ENCODE results near the gene PPP1R12A. TPM values are rescaled to one million over a fixed set of nuclear protein-coding genes. Genes with fewer than 3 reads are reported as not detected.
"Not testable (repeated sequence)": the region's sequence is repeated elsewhere in the genome, so short reads cannot be mapped to it uniquely, and the experiment has no call there.

The PPP1R12A gene
- total and polyA plus RNA-seq, 4 donors, result 13.2 to 250 (median 38.2) TPM

DNA sequence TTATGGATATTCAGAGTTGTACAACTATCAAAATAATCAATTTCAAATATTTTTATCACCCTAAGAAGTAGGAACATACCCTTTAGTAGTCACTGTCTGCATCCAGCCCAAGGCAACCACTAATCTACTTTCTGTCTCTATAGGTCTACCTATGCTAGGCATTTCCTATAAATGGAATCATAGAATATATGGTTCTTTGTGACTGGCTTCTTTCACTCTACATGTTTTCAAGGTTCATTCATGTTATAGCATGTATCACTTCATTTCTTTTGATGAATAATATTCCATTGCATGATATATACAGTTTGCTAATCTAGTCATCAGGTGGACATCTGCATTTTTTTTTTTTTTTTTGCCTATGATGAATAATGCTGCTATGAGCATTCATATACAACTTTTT, 112.4 kb downstream of the PPP1R12A start:
- H3K4me3 ChIP-seq, result no peak overlapping the region
- H3K9me3 ChIP-seq (ENCODE audit: control insufficient read depth in 4 of 4, insufficient read depth in 3 of 4, low read length in 3 of 4), result no peaks in the 10 kb centered on the region
- TF ChIP-seq, protein P1, sequence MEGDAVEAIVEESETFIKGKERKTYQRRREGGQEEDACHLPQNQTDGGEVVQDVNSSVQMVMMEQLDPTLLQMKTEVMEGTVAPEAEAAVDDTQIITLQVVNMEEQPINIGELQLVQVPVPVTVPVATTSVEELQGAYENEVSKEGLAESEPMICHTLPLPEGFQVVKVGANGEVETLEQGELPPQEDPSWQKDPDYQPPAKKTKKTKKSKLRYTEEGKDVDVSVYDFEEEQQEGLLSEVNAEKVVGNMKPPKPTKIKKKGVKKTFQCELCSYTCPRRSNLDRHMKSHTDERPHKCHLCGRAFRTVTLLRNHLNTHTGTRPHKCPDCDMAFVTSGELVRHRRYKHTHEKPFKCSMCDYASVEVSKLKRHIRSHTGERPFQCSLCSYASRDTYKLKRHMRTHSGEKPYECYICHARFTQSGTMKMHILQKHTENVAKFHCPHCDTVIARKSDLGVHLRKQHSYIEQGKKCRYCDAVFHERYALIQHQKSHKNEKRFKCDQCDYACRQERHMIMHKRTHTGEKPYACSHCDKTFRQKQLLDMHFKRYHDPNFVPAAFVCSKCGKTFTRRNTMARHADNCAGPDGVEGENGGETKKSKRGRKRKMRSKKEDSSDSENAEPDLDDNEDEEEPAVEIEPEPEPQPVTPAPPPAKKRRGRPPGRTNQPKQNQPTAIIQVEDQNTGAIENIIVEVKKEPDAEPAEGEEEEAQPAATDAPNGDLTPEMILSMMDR (IDR thresholded peaks at IDR 0.05; ENCODE audit: control extremely low read depth, extremely low read depth), result no peak
- H3K9ac ChIP-seq (ENCODE audit: insufficient read depth in 1 of 2, low read length in 2 of 2), result no peak overlapping the region
- peaks cover 0 to 10% (median 1%) of the 10 kb centered on the region in 5 donors for H3K4me1 ChIP-seq (ENCODE audit: control insufficient read depth in 5 of 5, insufficient read depth in 5 of 5, low read length in 5 of 5)
- peaks cover 0 to 14% (median 8%) of the 10 kb centered on the region in 4 donors for H3K36me3 ChIP-seq (ENCODE audit: control insufficient read depth in 4 of 4, insufficient read depth in 4 of 4, low read length in 4 of 4)
- DNase-seq, result no peak
- H3K27me3 ChIP-seq (ENCODE audit: control insufficient read depth in 3 of 3, insufficient read depth in 3 of 3, low read length in 2 of 3), result no peaks in the 10 kb centered on the region
- H3K27ac ChIP-seq (ENCODE audit: low read depth in 1 of 2, low read length in 1 of 2), result no peak overlapping the region
- ATAC-seq (ENCODE audit: insufficient read depth, low FRiP score), result no peak

DNA sequence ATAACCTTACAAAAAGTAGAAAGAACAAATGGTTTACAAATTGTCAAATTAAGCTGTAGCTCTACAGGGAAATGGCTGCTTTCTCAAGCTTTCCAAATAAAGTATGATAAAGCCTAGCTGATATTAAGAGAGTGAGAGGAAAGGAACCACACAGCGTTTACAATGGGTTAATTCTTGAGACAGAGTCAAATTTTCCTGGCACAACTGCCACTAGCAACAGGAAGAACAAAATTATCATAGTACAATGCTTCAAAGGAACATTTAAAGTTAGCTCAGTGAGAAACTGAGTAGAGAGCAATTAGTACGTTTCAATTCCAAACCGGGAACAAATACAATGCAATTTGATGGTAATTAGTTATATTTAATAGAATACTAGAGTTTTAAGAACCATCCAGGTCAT, 116.0 kb downstream of the PPP1R12A start:
- Histone ChIP-seq H3K27ac (ENCODE audit: low read depth in 1 of 2, low read length in 1 of 2) (peak overlapping the region in 1 of 2 donors; percentile 57), H3K27me3 (ENCODE audit: control insufficient read depth in 3 of 3, insufficient read depth in 3 of 3, low read length in 2 of 3) (no peaks in the 10 kb centered on the region), H3K36me3 (ENCODE audit: control insufficient read depth in 4 of 4, insufficient read depth in 4 of 4, low read length in 4 of 4) (peaks cover 0 to 21% (median 8%) of the 10 kb centered on the region in 4 donors), H3K9me3 (ENCODE audit: control insufficient read depth in 4 of 4, insufficient read depth in 3 of 4, low read length in 3 of 4) (no peaks in the 10 kb centered on the region), H3K9ac (ENCODE audit: insufficient read depth in 1 of 2, low read length in 2 of 2) (peak overlapping the region in 1 of 2 donors; percentile 26), H3K4me1 (ENCODE audit: control insufficient read depth in 5 of 5, insufficient read depth in 5 of 5, low read length in 5 of 5) (peaks cover 0 to 10% (median 2%) of the 10 kb centered on the region in 5 donors), H3K4me3 (no peak overlapping the region)
- no peak for ATAC-seq (ENCODE audit: insufficient read depth, low FRiP score)
- DNase-seq, result peak in 2 of 3 donors; percentile 80 to 85
- WGBS, 2 donors, result 54 to 73% methylated on average over 3 of the region's 3 CpGs
- TF ChIP-seq, protein P1 (IDR thresholded peaks at IDR 0.05; ENCODE audit: control extremely low read depth, extremely low read depth), result no peak

DNA sequence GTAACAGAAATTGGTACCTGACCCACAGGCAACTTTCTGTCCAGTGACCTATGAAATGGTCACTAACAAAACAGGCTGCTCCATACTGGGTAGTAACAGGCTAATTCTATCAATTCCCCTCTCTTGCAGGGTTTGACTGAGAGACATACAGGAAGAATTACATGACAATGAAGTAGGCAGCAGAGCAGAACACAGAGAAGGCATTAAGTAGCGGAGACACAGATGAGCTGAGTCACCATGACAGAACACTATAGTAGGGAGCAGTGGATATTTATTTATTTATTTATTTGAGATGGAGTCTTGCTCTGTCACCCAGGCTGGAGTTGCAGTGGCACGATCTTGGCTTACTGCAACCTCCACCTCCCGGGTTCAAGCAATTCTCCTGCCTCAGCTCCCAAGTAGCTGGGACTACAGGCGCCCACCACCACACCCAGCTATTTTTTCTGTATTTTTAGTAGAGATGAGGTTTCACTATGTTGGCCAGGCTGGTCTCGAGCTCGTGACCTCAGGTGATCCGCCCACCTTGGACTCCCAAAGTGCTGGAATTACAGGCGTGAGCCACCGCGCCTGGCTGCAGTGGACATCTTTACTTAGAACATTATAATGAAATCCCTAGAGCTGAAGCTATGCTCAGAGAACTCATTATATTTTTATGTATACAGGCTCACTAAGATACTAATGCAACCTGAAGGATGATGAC, 150.4 kb downstream of the PPP1R12A start:
- not testable (repeated sequence) for ATAC-seq (ENCODE audit: insufficient read depth, low FRiP score); H3K4me3 ChIP-seq; H3K9ac ChIP-seq (ENCODE audit: insufficient read depth in 1 of 2, low read length in 2 of 2); H3K27me3 ChIP-seq (ENCODE audit: control insufficient read depth in 3 of 3, insufficient read depth in 3 of 3, low read length in 2 of 3); H3K27ac ChIP-seq (ENCODE audit: low read depth in 1 of 2, low read length in 1 of 2); H3K9me3 ChIP-seq (ENCODE audit: control insufficient read depth in 4 of 4, insufficient read depth in 3 of 4, low read length in 3 of 4); DNase-seq; H3K4me1 ChIP-seq (ENCODE audit: control insufficient read depth in 5 of 5, insufficient read depth in 5 of 5, low read length in 5 of 5)
- 89 to 96% methylated on average over 10 of the region's 10 CpGs for WGBS, 2 donors
- H3K36me3 ChIP-seq (ENCODE audit: control insufficient read depth in 4 of 4, insufficient read depth in 4 of 4, low read length in 4 of 4), result peaks cover under 1 to 22% (median 15%) of the 10 kb centered on the region in 4 donors

DNA sequence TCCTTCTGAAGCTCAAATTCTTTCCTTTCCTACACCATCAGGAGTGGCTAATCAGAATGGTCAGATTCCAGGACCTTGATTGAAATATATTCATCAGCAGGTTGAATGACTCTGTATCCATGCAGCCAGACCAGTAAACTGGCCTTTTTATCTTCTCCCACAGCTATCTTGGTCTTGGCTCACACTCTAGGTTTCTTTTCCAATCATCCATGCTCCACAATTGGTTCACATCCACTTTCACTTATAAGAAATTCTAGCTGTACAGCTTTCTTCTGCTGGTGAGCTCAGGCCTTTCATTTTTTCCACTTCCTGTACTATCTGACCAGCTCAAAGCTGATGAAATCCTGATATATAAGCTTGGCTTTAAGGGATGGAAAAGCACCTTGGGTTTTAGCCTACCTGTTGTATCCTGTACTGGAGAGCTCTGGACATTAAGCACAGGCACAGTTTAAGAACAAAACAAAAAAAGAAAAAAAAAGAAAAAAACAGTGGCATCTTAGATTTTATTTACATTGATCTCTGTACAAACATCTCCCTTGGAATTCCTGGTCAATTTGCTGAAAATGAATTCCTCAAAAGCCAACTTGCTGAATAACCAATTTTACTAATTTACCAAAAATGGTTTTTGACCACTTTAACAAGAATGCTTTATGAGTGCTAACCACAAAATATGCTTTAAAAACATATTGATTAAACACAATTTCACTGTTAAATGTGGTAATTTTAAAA, 152.6 kb downstream of the PPP1R12A start:
- Histone ChIP-seq H3K36me3 (ENCODE audit: control insufficient read depth in 4 of 4, insufficient read depth in 4 of 4, low read length in 4 of 4) (peaks cover 0 to 17% (median 9%) of the 10 kb centered on the region in 4 donors), H3K4me3 (no peak overlapping the region), H3K9me3 (ENCODE audit: control insufficient read depth in 4 of 4, insufficient read depth in 3 of 4, low read length in 3 of 4) (no peaks in the 10 kb centered on the region), H3K4me1 (ENCODE audit: control insufficient read depth in 5 of 5, insufficient read depth in 5 of 5, low read length in 5 of 5) (peaks cover 0 to 12% (median 4%) of the 10 kb centered on the region in 5 donors), H3K27me3 (ENCODE audit: control insufficient read depth in 3 of 3, insufficient read depth in 3 of 3, low read length in 2 of 3) (no peaks in the 10 kb centered on the region), H3K27ac (ENCODE audit: low read depth in 1 of 2, low read length in 1 of 2) (peak overlapping the region in 1 of 2 donors; percentile 29), H3K9ac (ENCODE audit: insufficient read depth in 1 of 2, low read length in 2 of 2) (no peak overlapping the region)
- TF ChIP-seq, protein P1 (IDR thresholded peaks at IDR 0.05; ENCODE audit: control extremely low read depth, extremely low read depth), result no peak
- peak; percentile 27 for ATAC-seq (ENCODE audit: insufficient read depth, low FRiP score)
- DNase-seq, result peak in 1 of 3 donors; percentile 58
